ENCODE measurements around the gene RNU7-1. TPM values are rescaled to one million over a fixed set of nuclear protein-coding genes. Genes with fewer than 3 reads are reported as not detected.
A peak's percentile ranks its signal among the peaks of the same experiment; 100 is the strongest.

The RNU7-1 gene
- total and polyA plus RNA-seq, 2 donors (not counting 1 experiment from before 2014, with no cell fraction given): not detected

GRCh38 chr12:6959805-6960592 is 16.4 kb downstream of the RNU7-1 start:
- peak overlapping the region; percentile 95 to 99 for H3K27ac ChIP-seq (ENCODE audit: low read length in 2 of 2)
- intact Hi-C loops (cut with micrococcal nuclease): loop anchor here (1.0 to 2.0 kb wide), 2 partner anchors 9 to 91 kb away; partner anchors contain the start of gene PTPN6
- no peak overlapping the region for H2AFZ ChIP-seq (ENCODE audit: insufficient read depth, low read depth, low read length, poor library complexity, severe bottlenecking)
- DNase-seq (no peak), ATAC-seq (ENCODE audit: low read depth) (no peak)
- Mint-ChIP-seq H3K4me1 (peaks cover 93% of the 10 kb centered on the region), H3K27me3 (no peaks in the 10 kb centered on the region), H3K27ac (peak overlapping the region; percentile 98), H3K9me3 (ENCODE audit: insufficient read depth) (no peaks in the 10 kb centered on the region), H3K4me3 (peak overlapping the region; percentile 91)
- TF ChIP-seq CTCF (IDR thresholded peaks at IDR 0.05): no peak
- no peak for TF ChIP-seq EZH2 (IDR thresholded peaks at IDR 0.05; ENCODE audit: borderline replicate concordance, insufficient read depth, low read depth, low read length, poor library complexity, severe bottlenecking)
- H3K4me2 ChIP-seq (replicated peaks; ENCODE audit: low read depth, low read length, poor library complexity, severe bottlenecking): peak overlapping the region; percentile 92
- H3K9ac ChIP-seq (ENCODE audit: low read length): peak overlapping the region; percentile 69
- H3K4me1 ChIP-seq (ENCODE audit: control insufficient read depth in 2 of 2, insufficient read depth in 2 of 2, low read length in 2 of 2): peaks cover 95 to 98% of the 10 kb centered on the region in 2 donors
- H3K27me3 ChIP-seq (replicated peaks in 1 of 4; ENCODE audit: control extremely low read depth in 1 of 4, control insufficient read depth in 3 of 4, insufficient read depth in 4 of 4, low read length in 3 of 4): no peaks in the 10 kb centered on the region
- ChIA-PET POLR2A (interaction anchor here (0.6 to 18.2 kb wide), 7 partner anchors 10 to 87 kb away, joined by 3 to 662 read pairs (median 5); partner anchors contain the start of genes C12orf57, EMG1, PHB2 and PTPN6), CTCF (interaction anchor here (0.6 to 13.5 kb wide), 12 partner anchors 8 to 207 kb away, joined by 3 to 944 read pairs (median 5); partner anchors contain the start of genes C12orf57, LPCAT3, MLF2 and PTPN6)
- H3K9me3 ChIP-seq (ENCODE audit: control extremely low read depth in 1 of 3, control insufficient read depth in 2 of 3, insufficient read depth in 1 of 3, low read length in 2 of 3): no peaks in the 10 kb centered on the region
- peaks cover 54% of the 10 kb centered on the region for H3K79me2 ChIP-seq (ENCODE audit: control insufficient read depth, insufficient read depth, low read length)
- 68% methylated on average over 12 of the region's 26 CpGs for WGBS (ENCODE audit: insufficient coverage)
- peaks cover 24% of the 10 kb centered on the region for H4K20me1 ChIP-seq (ENCODE audit: control insufficient read depth, insufficient read depth, low read length, poor library complexity, severe bottlenecking)
- H3K4me3 ChIP-seq (ENCODE audit: control extremely low read depth in 1 of 5, extremely low read depth in 1 of 5, insufficient read depth in 1 of 5, low read depth in 2 of 5, low read length in 4 of 5): peak overlapping the region in 4 of 5 experiments; percentile 43 to 57 (median 50)
- peaks cover 0 to 70% of the 10 kb centered on the region in 2 experiments for H3K36me3 ChIP-seq (replicated peaks in 1 of 2; ENCODE audit: control extremely low read depth in 1 of 2, control insufficient read depth in 1 of 2, extremely low read depth in 1 of 2, insufficient read depth in 2 of 2, low read length in 1 of 2)

All from B cell (primary cell).